GM21515 (cell line): ENCODE results near the gene GRAMD1C.
A peak's percentile ranks its signal among the peaks of the same experiment; 100 is the strongest.
"Not testable (repeated sequence)": the region's sequence is repeated elsewhere in the genome, so short reads cannot be mapped to it uniquely, and the experiment has no call there.

Experiments
- ATAC-seq: cut with Tn5 transposase; IDR thresholded peaks from one replicate; pipeline ENCODE4 v1.9.1; 2021; ENCODE audit not compliant: unreplicated experiment

The GRAMD1C gene

DNA sequence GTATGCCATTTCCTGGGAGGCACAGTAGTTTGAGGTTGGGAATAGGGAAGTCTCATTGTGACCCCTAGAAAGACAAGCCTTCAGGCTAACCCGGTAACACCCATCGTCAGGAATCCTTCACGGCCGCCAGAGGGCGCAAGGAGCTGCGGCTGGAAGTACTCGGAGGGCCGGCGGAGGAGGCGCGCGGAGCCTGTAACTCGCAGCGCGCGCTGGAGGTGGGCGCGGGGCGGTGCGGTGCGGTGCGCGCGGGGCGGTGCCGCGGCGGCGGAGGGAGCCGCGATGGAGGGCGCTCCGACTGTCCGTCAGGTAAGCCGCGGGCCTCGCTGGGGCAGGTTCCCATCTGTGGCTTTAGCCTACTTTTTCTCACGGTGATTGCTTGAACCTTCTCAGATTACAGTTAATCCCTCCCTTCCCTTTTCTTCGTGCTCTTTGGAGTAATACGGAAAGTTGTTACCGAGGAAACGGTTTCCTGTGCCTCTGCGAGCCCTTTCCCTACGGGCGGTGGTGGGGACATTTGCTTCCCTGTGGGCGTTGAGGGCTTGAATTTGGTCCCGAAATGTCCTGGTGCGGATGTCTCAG lies at the start of gene GRAMD1C:
Gene GRAMD1C (plus strand): TSS at position 158 of the 579 bp plus-strand sequence. CDS start 122 bp downstream, at position 280.
- peak; percentile 91 for ATAC-seq

DNA sequence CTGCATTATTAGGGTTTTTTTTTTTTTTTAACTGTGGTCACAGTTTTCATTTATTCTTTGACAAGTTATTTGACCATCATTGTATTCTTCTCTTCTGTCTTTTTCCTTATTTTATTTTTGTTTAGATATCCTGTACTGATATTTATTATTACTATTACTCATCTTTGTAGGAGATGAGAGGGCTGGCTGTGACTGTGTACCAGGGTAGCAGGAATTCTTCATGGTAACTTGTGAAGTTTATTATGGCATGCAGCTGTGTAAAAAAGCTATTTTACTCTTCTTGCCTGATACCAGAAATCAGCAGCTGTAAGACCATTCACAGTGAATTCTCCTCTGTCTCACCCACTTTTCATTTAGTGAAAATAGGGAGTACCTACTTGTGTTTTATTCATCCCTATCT lies 47.2 kb upstream of the GRAMD1C start:
- no peak for ATAC-seq

DNA sequence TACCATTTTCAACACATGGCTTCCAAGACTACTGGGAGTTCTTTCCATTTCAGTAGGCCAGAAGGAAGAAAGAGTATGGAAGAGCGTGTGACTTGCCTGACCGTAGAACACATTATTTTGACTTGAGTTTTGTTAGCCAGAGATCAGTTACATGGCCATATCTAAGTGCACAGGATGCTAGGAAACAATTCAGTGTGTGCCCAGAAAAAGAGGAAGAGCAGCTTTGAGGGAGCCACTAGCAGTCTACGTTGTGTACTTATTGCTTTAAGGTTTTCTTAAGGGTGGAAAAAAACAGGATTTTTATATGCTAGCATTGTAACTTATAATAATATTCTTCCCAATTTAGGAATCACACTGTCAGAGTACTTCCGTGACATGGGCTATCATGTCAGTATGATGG lies 44.1 kb upstream of the GRAMD1C start:
- no peak for ATAC-seq

DNA sequence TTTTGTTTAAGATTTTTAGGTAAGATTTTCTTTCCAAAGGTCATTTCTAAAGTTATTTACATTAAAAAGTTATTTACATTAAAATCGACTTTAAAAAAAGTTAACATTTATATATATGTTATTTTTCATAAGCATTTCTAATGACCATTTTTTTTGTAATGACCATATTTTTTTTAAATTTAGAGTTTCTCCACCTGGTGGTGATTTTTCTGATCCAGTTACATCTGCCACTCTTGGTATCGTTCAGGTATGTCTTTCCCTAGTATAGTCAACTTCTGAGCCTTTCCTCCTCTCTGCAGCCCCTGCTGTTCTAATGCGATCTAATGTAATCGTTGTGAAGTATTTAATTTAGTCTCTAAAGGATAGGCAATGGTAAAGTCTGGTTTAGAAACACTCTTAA lies 42.9 kb upstream of the GRAMD1C start:
- ATAC-seq = no peak

DNA sequence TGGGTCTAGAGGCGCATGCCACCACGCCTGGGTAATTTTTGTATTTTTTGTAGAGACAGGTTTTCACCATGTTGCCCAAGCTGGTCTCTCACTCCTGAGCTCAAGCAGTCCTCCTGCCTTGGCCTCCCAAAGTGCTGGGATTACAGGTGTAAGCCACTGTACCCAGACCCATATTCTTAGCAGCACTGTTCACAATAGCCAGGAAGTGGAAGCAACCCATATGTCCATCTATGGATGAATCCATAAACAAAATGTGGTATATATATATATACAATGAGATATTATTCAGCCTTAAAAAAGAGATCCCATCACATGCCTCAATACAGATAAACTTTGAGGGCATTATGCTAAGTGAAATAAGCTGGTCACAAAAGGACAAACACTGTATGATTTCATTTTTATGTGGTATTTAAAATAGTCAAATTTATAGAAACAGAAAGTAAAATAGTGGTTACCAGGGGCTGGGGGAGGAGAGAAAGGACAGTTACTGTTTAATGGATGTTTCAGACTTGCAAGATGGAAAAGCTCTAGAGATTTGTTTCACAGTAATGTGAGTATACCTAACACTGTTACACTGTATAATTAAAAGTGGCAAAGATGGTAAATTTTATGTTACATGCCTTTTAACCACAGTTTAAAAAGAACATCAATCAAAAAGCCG lies 35.7 kb upstream of the GRAMD1C start:
- ATAC-seq = no peak

DNA sequence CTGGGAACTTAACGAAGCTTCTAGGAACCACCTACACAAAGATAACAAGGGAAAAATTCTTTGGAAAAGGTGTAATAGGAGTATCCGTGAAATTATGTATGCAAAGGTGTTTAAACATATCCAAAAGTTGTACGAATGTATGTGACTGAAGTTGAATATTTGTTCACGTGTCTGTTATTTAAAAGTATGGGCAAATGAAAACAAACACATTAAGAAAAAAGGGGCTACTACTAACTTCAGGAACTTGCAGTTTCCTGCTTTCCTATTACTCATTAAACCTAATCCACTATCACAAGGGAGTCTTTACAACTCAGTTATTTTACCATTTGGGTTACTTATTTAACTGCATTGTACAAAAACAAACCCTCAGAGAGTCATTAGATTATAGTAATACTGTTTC lies 33.9 kb upstream of the GRAMD1C start:
- ATAC-seq = no peak

DNA sequence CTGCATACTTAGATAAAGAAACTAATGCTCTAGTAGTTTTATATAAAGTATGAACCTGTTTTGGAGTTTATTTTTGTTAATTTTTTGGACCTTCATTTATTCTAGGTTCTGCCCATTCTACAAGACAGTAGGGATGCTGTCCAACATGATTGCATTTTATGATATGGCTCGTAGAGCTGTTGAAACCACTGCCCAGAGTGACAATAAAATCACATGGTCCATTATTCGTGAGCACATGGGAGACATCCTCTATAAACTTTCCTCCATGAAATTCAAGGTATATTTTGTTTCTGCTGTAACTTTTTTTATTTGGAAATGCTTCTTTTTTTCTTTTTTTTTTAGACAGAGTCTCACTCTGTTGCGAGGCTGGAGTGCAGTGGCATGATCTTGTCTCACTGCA lies 33.3 kb upstream of the GRAMD1C start:
- no peak for ATAC-seq

DNA sequence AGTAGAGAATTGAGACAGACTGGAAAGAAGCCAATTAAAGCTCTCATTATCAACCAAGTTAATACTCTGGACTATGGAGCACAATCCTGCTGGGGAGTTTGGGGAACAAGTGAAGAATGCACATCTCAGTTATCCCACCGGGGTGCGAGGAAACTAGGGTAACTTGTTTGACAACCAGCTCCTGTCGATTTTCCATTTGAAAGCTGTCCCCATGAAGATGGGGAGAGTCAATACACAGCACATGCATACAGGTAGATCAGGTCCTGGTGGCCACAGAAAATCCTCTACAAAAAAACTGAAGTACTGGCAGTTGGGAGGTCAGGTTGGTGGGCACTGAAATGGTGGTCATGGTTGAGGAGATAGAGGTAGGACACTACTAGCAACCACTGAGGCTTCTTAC lies 25.7 kb upstream of the GRAMD1C start:
- ATAC-seq = no peak

DNA sequence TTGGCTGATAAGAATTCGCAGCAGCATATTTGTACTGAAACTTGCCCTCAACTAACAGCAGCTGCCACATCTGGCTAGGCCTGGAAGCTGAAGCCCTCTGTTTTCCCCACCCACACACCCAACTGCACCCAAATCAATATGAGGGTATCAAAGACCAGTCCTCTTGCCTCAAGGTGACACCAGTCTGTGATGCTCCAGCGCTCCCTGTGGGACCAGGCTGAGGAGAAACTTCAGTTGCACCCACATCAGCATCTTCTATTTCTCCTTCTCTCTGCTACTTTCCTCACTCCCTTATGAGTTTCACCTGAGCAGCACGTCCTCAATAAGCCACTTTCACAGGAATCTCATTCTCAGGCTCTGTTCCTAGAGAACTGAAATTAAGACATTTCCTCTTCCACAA lies 18.7 kb upstream of the GRAMD1C start:
- ATAC-seq = no peak

DNA sequence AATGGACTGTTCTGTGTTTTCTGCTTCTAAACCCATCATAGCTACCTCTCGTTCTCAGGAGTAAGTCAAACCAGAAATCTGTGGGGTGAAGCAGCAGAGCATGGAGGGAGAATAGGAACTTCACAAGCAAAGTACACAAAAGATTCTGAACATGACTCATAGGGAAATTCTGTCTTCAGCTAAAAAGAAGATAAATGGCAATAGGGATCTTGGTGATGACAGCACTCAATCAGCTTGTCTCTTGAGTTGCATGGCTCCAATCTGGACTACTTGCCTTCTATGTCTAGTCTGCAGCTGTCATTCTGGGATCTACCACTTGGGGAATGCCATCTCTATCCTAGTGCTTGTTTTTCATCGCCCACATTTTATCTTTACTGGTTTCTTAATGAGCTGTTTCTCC lies 13.5 kb upstream of the GRAMD1C start:
- peak; percentile 80 for ATAC-seq

DNA sequence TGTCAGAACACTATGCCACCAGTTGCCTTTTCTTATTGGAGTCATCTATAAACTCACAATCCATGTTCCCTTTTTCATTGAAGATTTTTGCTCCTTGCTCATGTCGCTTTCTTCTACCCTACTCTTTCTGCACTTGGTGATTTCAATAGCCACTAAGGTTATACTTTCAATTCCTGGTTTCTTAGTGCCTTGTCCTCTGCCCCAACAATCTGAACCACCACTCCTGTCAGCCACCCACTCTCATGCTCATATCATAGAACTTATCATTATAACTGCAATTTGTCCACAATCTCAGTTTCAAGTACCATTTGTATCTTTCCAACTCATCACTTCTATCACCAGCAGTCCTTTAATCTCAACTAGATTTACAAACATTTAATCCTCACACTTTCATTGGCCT lies 10.0 kb upstream of the GRAMD1C start:
- ATAC-seq = peak; percentile 39

DNA sequence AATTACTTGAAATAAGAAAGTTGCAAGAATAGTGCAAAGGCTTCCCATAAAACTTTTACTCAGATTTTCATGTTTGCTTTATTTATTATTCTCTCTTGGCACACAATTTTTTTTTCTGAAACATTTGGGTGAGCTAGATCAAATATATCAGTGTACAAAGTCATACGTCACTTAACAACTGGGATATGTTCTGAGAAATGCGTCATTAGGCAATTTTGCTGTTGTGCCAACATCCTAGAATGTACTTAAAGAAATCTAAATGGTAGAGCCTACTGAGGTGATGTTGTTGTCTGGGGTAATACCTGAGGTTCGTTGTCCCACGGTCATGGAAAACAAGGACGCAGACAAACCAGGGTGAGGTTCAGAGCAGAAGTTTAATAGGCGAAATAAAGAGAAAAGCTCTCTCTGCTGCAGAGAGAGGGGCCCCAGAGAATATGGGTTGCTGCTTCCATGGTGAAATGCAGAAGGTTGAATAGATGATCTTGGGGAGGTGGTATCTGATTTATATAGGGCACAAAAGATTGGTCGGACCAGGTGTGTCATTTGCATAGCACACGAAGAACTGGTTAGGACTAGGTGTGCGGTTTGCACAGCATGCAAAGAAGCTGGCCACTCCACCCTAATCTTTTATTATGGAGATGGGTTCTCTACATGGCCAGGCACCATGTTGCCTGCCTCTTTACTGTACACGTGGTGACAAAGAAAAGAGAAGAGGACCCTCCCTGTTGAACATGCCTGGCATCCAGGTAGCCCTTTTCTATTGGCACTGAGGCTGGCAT lies 8.8 kb upstream of the GRAMD1C start:
- no peak for ATAC-seq

DNA sequence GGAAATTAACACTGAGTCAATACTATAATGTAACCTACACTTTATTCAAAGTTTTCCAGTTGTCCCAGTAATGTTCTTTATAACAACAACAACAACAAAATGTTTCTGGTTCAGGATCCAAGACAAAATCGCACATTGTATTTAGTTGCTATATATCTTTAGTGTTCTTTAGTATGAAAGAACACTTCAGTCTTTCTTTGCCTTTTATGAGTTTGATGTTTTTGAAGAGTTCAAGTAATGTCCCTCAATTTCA lies 7.6 kb upstream of the GRAMD1C start:
- no peak for ATAC-seq

DNA sequence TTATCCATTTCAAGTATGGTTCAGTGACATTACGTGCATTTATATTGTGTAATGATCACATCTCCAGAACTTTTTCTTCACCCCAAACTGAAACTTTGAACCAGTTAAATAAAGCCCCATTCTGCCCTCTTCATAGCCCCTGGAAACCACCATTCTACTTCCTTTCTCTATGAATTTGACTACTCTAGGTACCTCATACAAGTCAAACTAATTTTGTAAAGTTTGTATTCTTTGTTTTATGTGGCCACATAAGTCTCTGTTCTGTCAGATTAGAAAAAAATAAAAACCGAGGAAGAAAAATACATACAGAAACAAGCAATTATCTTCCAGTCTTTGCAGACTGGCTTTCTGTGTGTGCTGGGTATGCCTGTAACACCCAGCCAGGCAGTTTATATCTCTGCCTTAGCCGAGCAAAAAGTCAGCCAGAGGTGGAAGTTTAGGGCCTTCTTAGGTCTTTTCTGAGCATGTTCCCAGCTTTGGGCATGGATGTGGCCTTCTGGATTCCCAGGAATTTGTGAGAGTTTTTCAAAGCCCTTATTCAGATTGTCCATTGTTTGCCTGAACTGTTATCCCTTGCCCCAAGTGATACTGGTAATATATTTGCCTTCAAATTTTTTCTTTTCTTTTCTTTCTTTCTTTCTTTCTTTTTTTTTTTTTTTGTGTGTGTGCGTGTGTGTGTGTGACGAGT lies 6.0 kb upstream of the GRAMD1C start:
- ATAC-seq = peak; percentile 44

DNA sequence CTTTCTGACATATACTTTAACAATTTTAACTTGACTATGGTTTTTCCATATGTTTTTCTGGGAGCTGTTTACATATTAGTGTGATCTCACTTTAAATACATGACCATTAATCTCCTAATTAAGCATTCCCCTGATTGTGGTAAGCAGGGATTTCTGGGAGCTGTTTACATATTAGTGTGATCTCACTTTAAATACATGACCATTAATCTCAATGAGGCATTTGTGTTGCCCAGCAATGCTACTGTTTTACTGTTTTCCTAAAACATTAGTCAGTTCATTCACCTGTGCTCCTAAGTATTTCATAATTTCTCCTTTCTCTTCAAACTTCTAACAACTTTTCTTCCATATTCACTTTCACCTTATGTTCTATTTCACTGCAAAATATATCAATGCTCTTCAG lies 3.6 kb upstream of the GRAMD1C start:
- ATAC-seq = no peak

DNA sequence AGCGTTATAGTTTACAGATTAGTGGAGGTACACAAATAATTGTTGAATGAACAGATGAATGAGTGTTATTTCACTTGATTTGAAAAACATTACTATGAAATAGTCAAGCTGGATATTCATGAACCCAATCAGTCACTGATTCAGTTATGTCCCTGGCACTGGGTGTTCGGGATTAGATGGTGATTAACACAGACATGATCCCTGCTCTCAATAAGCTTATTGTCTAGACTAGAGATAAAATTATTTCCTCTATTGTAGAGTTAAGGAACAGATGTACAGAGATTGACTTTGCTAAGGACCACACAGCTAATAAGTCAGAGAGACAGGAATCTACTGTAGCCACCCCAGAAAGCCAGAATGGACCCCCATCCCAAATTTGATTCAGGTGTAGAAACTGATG lies 963 bp downstream of the GRAMD1C start:
- ATAC-seq = no peak

DNA sequence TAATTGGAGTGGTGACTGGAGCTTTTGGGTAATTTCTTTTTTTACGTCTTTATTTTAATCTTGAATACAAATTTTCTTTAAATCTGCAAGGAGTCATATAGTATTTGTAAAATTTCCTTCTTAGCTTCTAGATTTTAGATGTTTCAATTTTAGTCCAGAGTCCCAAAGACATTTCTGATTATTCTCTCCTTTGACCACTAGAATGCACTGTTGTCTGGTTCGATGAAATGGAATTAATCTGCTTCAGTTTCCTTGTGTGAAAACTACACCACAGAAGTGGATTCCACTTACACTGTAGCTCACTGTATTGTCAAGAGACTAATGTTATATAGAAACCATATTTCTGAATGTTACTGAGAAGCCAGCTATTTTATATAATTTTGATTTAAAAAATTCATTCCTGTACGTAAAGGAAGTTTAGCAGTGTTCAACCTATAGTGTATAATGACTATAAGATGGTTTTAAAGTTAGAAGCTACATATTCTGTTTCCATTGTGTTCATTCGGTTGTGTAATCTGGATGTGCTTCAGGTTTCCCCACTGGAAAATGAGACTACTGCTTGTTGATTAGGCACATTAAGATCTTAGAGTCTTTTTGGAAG lies 6.1 kb downstream of the GRAMD1C start:
- no peak for ATAC-seq

DNA sequence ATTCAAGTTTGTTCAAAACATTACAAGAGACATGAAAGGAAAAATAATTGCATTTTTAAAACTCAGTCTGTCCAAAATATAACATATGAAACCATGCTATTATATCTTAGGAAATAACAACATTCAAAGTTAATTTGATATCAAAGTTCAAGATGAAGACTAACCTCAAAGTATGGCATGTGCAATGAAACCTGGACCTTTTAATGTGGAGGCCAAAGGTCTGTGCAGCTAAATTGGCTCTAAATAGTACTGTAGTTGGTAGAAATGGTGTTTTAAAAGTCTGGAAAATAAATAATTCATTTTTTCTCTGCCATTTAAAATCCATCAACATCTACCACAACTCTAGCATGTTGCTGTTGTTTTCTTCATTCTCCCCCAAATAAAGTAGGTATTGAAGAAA lies 8.7 kb downstream of the GRAMD1C start:
- no peak for ATAC-seq

DNA sequence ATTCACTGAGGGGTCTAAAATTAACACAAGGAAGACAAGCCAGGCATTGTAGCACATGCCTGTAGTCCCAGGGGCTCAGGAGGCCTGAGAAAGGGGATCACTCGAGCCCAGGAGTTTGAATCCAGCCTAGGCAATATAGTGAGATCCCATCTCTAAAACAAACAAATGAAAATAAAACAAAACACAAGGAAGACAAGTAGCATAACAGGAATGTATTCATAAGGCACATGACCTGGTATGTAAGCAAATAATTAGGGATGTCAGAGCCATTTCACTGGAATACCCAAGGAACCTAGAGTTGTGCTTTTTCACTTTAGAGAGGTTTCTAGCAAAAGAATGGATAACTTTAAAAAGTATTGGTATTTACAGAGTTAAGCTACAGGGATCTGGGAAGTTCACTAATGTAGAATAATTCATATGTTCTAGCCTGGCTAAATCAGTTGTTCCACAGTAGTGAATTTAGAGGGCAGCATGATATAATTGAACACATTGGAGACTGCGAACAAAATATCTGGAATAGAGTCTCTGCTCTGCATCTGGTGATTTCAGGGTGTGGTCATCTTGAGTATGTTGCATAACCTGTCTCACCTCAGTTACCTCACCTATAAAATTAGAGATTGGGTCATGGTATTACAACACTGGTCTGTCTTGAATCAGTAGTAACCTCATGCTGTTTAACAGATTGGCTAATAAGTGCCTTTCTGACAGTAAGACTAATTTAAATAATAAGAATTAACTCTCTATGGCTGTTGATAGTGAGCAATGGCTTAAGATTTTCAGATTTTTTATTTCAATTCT lies 9.3 kb downstream of the GRAMD1C start:
- ATAC-seq = no peak

DNA sequence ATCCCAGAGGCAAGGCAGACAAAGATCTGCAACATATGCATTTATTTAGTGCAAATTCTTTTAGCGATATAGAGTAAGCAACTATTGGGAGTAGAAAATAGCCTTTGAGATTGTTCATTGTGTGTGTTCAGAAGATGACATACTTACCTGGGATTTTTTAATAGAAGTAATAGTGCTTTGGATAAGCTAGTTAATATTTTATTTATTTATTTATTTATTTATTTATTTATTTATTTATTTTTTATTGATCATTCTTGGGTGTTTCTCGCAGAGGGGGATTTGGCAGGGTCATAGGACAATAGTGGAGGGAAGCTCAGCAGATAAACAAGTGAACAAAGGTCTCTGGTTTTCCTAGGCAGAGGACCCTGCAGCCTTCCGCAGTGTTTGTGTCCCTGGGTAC lies 10.5 kb downstream of the GRAMD1C start:
- ATAC-seq = not testable (repeated sequence)

DNA sequence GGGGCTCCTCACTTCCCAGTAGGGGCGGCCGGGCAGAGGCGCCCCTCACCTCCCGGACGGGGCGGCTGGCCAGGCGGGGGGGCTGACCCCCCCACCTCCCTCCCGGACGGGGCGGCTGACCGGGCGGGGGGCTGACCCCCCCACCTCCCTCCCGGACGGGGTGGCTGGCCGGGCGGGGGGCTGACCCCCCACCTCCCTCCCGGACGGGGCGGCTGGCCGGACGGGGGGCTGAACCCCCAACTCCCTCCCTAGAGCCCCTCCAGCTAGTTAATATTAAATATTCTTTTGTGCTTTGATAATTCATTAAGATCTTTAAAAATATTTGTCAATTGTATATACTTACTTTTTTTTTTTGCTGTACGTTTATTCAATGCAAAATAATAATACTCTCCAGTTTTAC lies 11.3 kb downstream of the GRAMD1C start:
- ATAC-seq = not testable (repeated sequence)
